Measurements from ENCODE around the gene COG7. TPM values are rescaled to one million over a fixed set of nuclear protein-coding genes. Genes with fewer than 3 reads are reported as not detected.

The COG7 gene
- total and polyA plus RNA-seq, 2 donors (not counting 1 experiment from before 2014, with no cell fraction given): 17.5 to 20.9 TPM

- H3K36me3 ChIP-seq (ENCODE audit: control insufficient read depth, insufficient read depth, low read length): peaks cover 8% of the 10 kb centered on the region
These were observed 45.4 kb downstream of the COG7 start for GRCh38 chr16:23407436-23408127.

GRCh38 chr16:23406546-23407240, 46.3 kb downstream of the COG7 start:
- no peak overlapping the region for H3K4me2 ChIP-seq (ENCODE audit: extremely low read depth, insufficient read depth, low read length)

More at GRCh38 chr16:23407436-23408127, 45.4 kb downstream of the COG7 start:
- Histone ChIP-seq H3K27me3 (ENCODE audit: control insufficient read depth, insufficient read depth, low read length) (no peaks in the 10 kb centered on the region), H2AFZ (ENCODE audit: low read length) (no peak overlapping the region), H3K79me2 (ENCODE audit: control insufficient read depth, insufficient read depth, low read length) (no peaks in the 10 kb centered on the region), H3K4me2 (ENCODE audit: extremely low read depth, insufficient read depth, low read length) (no peak overlapping the region), H3K9me3 (ENCODE audit: control insufficient read depth, insufficient read depth, low read depth, low read length) (no peaks in the 10 kb centered on the region), H3K9ac (ENCODE audit: insufficient read depth, low read length) (no peak overlapping the region), H3K27ac (ENCODE audit: insufficient read depth, low read length) (no peak overlapping the region), H3K4me1 (ENCODE audit: control insufficient read depth, extremely low read depth, insufficient read depth, low read length) (peaks cover 6% of the 10 kb centered on the region), H4K20me1 (ENCODE audit: control insufficient read depth, extremely low read depth, insufficient read depth, low read length) (no peaks in the 10 kb centered on the region), H3K4me3 (replicated peaks in 1 of 4; ENCODE audit: control extremely low read depth in 1 of 4, insufficient read depth in 1 of 4, low read depth in 3 of 4, low read length in 4 of 4) (no peak overlapping the region)
- DNase-seq (ENCODE audit: low read depth in 2 of 2): no peak
- TF ChIP-seq CTCF (conservative IDR thresholded peaks at IDR 0.05 in 1 of 2, IDR thresholded peaks at IDR 0.05 in 1 of 2; ENCODE audit: low read depth in 1 of 2, low read length in 2 of 2) (no peak), EZH2 (IDR thresholded peaks at IDR 0.05; ENCODE audit: low read length, missing control alignments) (no peak)

More at GRCh38 chr16:23406546-23407240, 46.3 kb downstream of the COG7 start:
- no peak overlapping the region for H3K4me3 ChIP-seq (replicated peaks in 1 of 4; ENCODE audit: control extremely low read depth in 1 of 4, insufficient read depth in 1 of 4, low read depth in 3 of 4, low read length in 4 of 4)
- H2AFZ ChIP-seq (ENCODE audit: low read length): no peak overlapping the region
- no peaks in the 10 kb centered on the region for H4K20me1 ChIP-seq (ENCODE audit: control insufficient read depth, extremely low read depth, insufficient read depth, low read length)
- no peaks in the 10 kb centered on the region for H3K79me2 ChIP-seq (ENCODE audit: control insufficient read depth, insufficient read depth, low read length)
- no peak overlapping the region for H3K9ac ChIP-seq (ENCODE audit: insufficient read depth, low read length)
- H3K27ac ChIP-seq (ENCODE audit: insufficient read depth, low read length): no peak overlapping the region
- no peaks in the 10 kb centered on the region for H3K27me3 ChIP-seq (ENCODE audit: control insufficient read depth, insufficient read depth, low read length)
- no peak for TF ChIP-seq EZH2 (IDR thresholded peaks at IDR 0.05; ENCODE audit: low read length, missing control alignments)
- no peak for TF ChIP-seq CTCF (conservative IDR thresholded peaks at IDR 0.05 in 1 of 2, IDR thresholded peaks at IDR 0.05 in 1 of 2; ENCODE audit: low read depth in 1 of 2, low read length in 2 of 2)
- DNase-seq (ENCODE audit: low read depth in 2 of 2): no peak
- peaks cover 10% of the 10 kb centered on the region for H3K36me3 ChIP-seq (ENCODE audit: control insufficient read depth, insufficient read depth, low read length)
- peaks cover 6% of the 10 kb centered on the region for H3K4me1 ChIP-seq (ENCODE audit: control insufficient read depth, extremely low read depth, insufficient read depth, low read length)
- no peaks in the 10 kb centered on the region for H3K9me3 ChIP-seq (ENCODE audit: control insufficient read depth, insufficient read depth, low read depth, low read length)
